Measurements from ENCODE around the gene EXOC2. TPM values are rescaled to one million over a fixed set of nuclear protein-coding genes. Genes with fewer than 3 reads are reported as not detected.

The EXOC2 gene
- total RNA-seq, 1 donor from 2014 or later: 57.3 TPM

GRCh38 chr6:514396-514978, 178.5 kb downstream of the EXOC2 start:
- DNase-seq: no peak

GRCh38 chr6:513961-514360, 179.0 kb downstream of the EXOC2 start:
- no peak for DNase-seq

GRCh38 chr6:513058-513457, 179.9 kb downstream of the EXOC2 start:
- DNase-seq: no peak

- no peak for DNase-seq
Measured at GRCh38 chr6:511488-512137, 181.3 kb downstream of the EXOC2 start.

- DNase-seq: peak; percentile 54
Measured at GRCh38 chr6:509676-510075, 183.3 kb downstream of the EXOC2 start.

GRCh38 chr6:508614-509013, 184.3 kb downstream of the EXOC2 start:
- no peak for DNase-seq

- no peak for DNase-seq
Measured at GRCh38 chr6:508006-508405, 184.9 kb downstream of the EXOC2 start.

GRCh38 chr6:506920-507622, 185.9 kb downstream of the EXOC2 start:
- DNase-seq: no peak

- DNase-seq: peak; percentile 15
Measured at GRCh38 chr6:506508-506907, 186.4 kb downstream of the EXOC2 start.

GRCh38 chr6:505374-505773, 187.6 kb downstream of the EXOC2 start:
- no peak for DNase-seq

- no peak for DNase-seq
Measured at GRCh38 chr6:504446-504980, 188.4 kb downstream of the EXOC2 start.

- no peak for DNase-seq
Measured at GRCh38 chr6:503610-504362, 189.2 kb downstream of the EXOC2 start.

GRCh38 chr6:502761-503160, 190.2 kb downstream of the EXOC2 start:
- DNase-seq: no peak

GRCh38 chr6:501891-502601, 190.9 kb downstream of the EXOC2 start:
- no peak for DNase-seq

- DNase-seq: no peak
Measured at GRCh38 chr6:499617-500016, 193.3 kb downstream of the EXOC2 start.

GRCh38 chr6:498795-499231, 194.1 kb downstream of the EXOC2 start:
- no peak for DNase-seq

- no peak for DNase-seq
Measured at GRCh38 chr6:497258-497657, 195.7 kb downstream of the EXOC2 start.

GRCh38 chr6:496649-497048, 196.3 kb downstream of the EXOC2 start:
- no peak for DNase-seq

- no peak for DNase-seq
Measured at GRCh38 chr6:494394-494793, 198.5 kb downstream of the EXOC2 start.

- no peak for DNase-seq
Measured at GRCh38 chr6:493840-494239, 199.1 kb downstream of the EXOC2 start.

- DNase-seq: no peak
Measured at GRCh38 chr6:492816-493414, 200.0 kb downstream of the EXOC2 start.

GRCh38 chr6:492178-492577, 200.8 kb downstream of the EXOC2 start:
- no peak for DNase-seq

Measured in dermis blood vessel endothelial cell (primary cell).